GM12891 (cell line): ENCODE results near the gene FIGNL2.

Experiments used
- PAX5 ChIP-seq: IDR thresholded peaks from 2 replicates; pipeline ENCODE4 v1.6.1; 2011; ENCODE audit warnings: low read length, moderate library complexity, mild to moderate bottlenecking; ENCODE audit not compliant: insufficient read depth, severe bottlenecking
- POLR2A ChIP-seq: IDR thresholded peaks from 2 replicates; pipeline ENCODE4 v1.6.1; 2011; ENCODE audit warnings: low read depth, low read length, control low read depth
- POLR2AphosphoS5 ChIP-seq: IDR thresholded peaks from 2 replicates; pipeline ENCODE4 v1.6.1; 2011; ENCODE audit warnings: low read depth, low read length, control low read depth
- POU2F2 ChIP-seq: IDR thresholded peaks from 2 replicates; pipeline ENCODE4 v1.6.1; 2011; ENCODE audit warnings: low read depth, mild to moderate bottlenecking, control low read depth, low read length, moderate library complexity
- SPI1 ChIP-seq: IDR thresholded peaks from 2 replicates; pipeline ENCODE4 v1.6.1; 2011; ENCODE audit warnings: low read depth, low read length, control low read depth
- TAF1 ChIP-seq: IDR thresholded peaks from 2 replicates; pipeline ENCODE4 v1.6.1; 2011; ENCODE audit warnings: low read depth, low read length, control low read depth

GRCh38 chr12:51846911-51847642 is 1.4 kb downstream of the FIGNL2 start:
- TF ChIP-seq TAF1, result no peak
- TF ChIP-seq POLR2AphosphoS5, result no peak
- TF ChIP-seq POLR2A, result no peak
- TF ChIP-seq SPI1, result no peak
- no peak for TF ChIP-seq PAX5
- TF ChIP-seq POU2F2, result no peak
